ENCODE measurements around the gene TNK2.

- no peak for TF ChIP-seq CTCF (IDR thresholded peaks at IDR 0.05)
- TF ChIP-seq POLR2A (IDR thresholded peaks at IDR 0.05), result no peak
Observed at GRCh38 chr3:195820186-195820585, 88.2 kb downstream of the TNK2 start.

Data from thyroid gland (tissue), 4 donors.